ENCODE data around the gene CATSPER4. TPM values are rescaled to one million over a fixed set of nuclear protein-coding genes. Genes with fewer than 3 reads are reported as not detected.

Gene CATSPER4
- total RNA-seq, 1 donor, result not detected

DNA sequence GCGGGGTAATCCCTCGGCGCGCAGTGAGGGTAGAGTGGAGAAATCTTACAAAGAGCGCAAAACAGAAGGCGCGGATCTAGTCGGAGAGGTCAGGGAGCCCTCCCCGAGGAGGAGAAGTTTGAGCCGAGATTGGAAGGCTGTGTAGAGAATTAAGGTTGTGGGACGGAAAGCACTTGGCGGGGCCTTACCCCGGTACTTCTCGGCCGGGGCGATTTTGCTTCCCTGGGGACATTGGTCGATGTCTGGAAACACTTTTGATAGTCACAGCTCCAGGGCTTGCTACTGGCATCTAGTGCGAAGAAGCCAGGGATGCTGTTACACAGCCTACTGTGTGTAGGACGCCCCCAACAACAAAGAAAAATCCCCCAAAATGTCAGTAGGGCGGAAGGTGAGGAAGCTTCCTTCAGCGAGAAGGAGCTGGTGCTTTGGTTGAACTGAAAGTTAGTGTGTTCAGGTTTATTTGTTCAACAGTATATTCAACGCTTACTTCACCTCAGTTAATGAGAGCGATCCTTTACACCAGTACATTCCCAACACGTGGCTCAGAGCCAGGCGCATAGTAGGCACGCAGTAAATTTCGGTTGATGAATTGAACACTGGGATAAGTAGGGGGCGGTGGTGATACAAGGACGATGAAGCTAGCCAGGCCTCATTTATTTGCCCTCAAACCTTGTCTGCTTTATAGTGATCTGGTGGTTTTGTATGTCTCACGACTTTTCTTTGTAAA is 44.4 kb downstream of the CATSPER4 start:
- peak; percentile 13 to 37 (median 26) for DNase-seq (ENCODE audit: low read depth in 2 of 3, low spot score in 2 of 3)

DNA sequence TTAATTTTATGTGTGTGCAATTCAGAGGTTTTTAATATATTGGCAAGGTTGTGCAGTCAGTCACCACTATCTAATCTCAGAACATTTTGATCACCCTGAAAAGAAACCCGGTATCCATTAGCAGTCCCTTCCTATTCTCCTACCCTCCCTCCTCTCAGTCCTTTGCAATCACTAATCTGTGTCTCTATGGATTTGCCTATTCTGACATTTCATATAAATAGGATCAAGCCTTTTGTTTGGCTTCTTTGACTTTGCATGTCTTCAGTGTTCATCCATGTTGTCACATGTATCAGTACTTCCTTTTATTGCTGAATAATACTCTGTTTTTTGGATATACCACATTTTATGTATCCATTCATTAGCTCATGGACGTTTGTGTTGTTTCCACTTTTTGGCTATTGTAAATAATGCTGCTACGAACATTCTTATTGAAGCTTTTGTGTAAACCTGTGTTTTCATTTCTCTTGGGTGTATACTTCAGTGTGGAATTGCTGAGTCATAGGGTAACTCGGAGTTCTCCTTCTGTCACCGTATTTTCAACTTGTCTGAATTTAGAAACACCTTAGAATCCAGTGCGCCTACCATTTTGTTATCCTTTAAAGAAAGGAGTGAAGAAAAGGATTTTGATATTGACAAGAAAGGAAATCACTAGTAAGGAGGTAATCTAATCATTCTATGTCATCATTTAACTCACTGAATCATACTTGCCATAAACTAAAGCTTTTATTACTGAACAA is 47.0 kb downstream of the CATSPER4 start:
- peak in 2 of 3 donors; percentile 40 to 50 for DNase-seq (ENCODE audit: low read depth in 2 of 3, low spot score in 2 of 3)

DNA sequence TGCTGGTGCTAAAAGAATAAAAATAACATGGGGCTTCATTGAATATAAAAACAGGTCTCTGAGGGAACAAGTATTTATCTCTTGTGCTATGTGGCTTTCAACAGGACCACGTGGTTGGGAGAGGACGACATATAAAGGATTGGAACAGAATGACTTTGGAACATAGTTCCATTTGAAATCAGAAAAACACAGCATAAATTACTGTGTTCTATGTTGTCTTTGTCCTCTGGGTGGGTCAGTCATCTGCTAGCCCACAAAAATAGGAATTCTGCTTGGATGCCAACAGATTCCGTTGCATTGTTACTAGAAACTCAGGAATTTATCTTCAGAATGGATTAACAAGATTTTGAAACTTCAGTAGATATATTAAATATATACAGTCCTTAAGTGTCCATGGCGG is 49.5 kb downstream of the CATSPER4 start:
- DNase-seq (ENCODE audit: low read depth in 2 of 3, low spot score in 2 of 3), result no peak

Other genes with a start within 250 kb of the CATSPER4 start
- gene PAFAH2, start 192.5 kb upstream of the CATSPER4 start, total RNA-seq, result 6.5 TPM
- under 0.01 TPM for gene EXTL1, start 168.8 kb upstream of the CATSPER4 start, total RNA-seq
- gene SLC30A2, start 144.5 kb upstream of the CATSPER4 start, total RNA-seq, result under 0.01 TPM
- gene TRIM63, start 123.0 kb upstream of the CATSPER4 start, total RNA-seq, result not detected
- gene PDIK1L, start 78.8 kb upstream of the CATSPER4 start, total RNA-seq, result 8.6 TPM
- 0.81 TPM for gene FAM110D, start 31.5 kb upstream of the CATSPER4 start, total RNA-seq
- not detected for gene C1orf232, start 21.6 kb upstream of the CATSPER4 start, total RNA-seq
- gene ZNF593, start 20.7 kb upstream of the CATSPER4 start, total RNA-seq, result 55.2 TPM
- not detected for gene ZNF593OS, start 18.8 kb upstream of the CATSPER4 start, total RNA-seq
- gene CNKSR1, start 13.1 kb upstream of the CATSPER4 start, total RNA-seq, result 5.9 TPM
- 29.4 TPM for gene CEP85, start 43.6 kb downstream of the CATSPER4 start, total RNA-seq
- 77.0 TPM for gene SH3BGRL3, start 89.5 kb downstream of the CATSPER4 start, total RNA-seq
- 18.6 TPM for gene UBXN11, start 116.0 kb downstream of the CATSPER4 start, total RNA-seq
- gene CD52, start 127.4 kb downstream of the CATSPER4 start, total RNA-seq, result 227 TPM
- gene CRYBG2, start 163.5 kb downstream of the CATSPER4 start, total RNA-seq, result under 0.01 TPM
- gene ZNF683, start 182.1 kb downstream of the CATSPER4 start, total RNA-seq, result 0.27 TPM
- under 0.01 TPM for gene LIN28A, start 220.2 kb downstream of the CATSPER4 start, total RNA-seq
- gene DHDDS, start 241.7 kb downstream of the CATSPER4 start, total RNA-seq, result 27.2 TPM